Testis (tissue), 2 donors: ENCODE results near the gene RTN4IP1.
"Not testable (repeated sequence)": the region's sequence is repeated elsewhere in the genome, so short reads cannot be mapped to it uniquely, and the experiment has no call there.

Experiments
- POLR2A ChIP-seq: fragments of 450-650 bp; IDR thresholded peaks from one replicate; pipeline ENCODE4 v1.6.1; 2017; ENCODE audit warnings: antibody characterized with exemption, mild to moderate bottlenecking, moderate library complexity
- TF ChIP-seq, protein P1 (sequence below), 3 experiments: fragments of 450-650 bp in 2 of 3; fragments of 200-600 bp in 1 of 3; sonication (generic) in 1 of 3; IDR thresholded peaks; one replicate each; pipeline ENCODE4 v1.5.1; 2016 to 2019; ENCODE audit warnings: antibody characterized with exemption in 3 of 3, mild to moderate bottlenecking in 2 of 3, moderate library complexity in 1 of 3

GRCh38 chr6:106548926-106549455, 80.3 kb downstream of the RTN4IP1 start:
- TF ChIP-seq, protein P1, sequence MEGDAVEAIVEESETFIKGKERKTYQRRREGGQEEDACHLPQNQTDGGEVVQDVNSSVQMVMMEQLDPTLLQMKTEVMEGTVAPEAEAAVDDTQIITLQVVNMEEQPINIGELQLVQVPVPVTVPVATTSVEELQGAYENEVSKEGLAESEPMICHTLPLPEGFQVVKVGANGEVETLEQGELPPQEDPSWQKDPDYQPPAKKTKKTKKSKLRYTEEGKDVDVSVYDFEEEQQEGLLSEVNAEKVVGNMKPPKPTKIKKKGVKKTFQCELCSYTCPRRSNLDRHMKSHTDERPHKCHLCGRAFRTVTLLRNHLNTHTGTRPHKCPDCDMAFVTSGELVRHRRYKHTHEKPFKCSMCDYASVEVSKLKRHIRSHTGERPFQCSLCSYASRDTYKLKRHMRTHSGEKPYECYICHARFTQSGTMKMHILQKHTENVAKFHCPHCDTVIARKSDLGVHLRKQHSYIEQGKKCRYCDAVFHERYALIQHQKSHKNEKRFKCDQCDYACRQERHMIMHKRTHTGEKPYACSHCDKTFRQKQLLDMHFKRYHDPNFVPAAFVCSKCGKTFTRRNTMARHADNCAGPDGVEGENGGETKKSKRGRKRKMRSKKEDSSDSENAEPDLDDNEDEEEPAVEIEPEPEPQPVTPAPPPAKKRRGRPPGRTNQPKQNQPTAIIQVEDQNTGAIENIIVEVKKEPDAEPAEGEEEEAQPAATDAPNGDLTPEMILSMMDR (IDR thresholded peaks at IDR 0.05) = not testable (repeated sequence)
- TF ChIP-seq POLR2A = not testable (repeated sequence)
